HepG2 (cell line): ENCODE data around the gene MXRA8. TPM values are rescaled to one million over a fixed set of nuclear protein-coding genes. Genes with fewer than 3 reads are reported as not detected.

Source experiments
- ATAC-seq: fragments of 200-7000 bp; cut with Tn5 transposase; 3 replicates; pipeline ENCODE4 v1.9.1; 2020; ENCODE audit warnings: mild to moderate bottlenecking, moderate library complexity
- BruUV-seq: library from RNA; stranded (reverse); fragments of 400-500 nt; replicated peaks from 2 replicates; lab custom pipeline; 2021; lab: Mats Ljungman, UMichigan
- CTCF ChIA-PET: fragments of 300-600 bp; formaldehyde crosslinking; extraction: SDS; loops from one replicate; lab custom pipeline; 2021; ENCODE audit warnings: low total read pairs, inconsistent platforms, low intra/inter-chr PET ratio; lab: Yijun Ruan, JAX
- POLR2A ChIA-PET: fragments of 350-600 bp; sonication (Branson Sonifier 250); formaldehyde crosslinking; loops from one replicate; lab custom pipeline; 2020; ENCODE audit warnings: antibody characterized with exemption, inconsistent platforms; lab: Yijun Ruan, JAX
- DNase-seq: peaks from one replicate; pipeline ENCODE4 v3.0.0-alpha.2; 2015; ENCODE audit warnings: low spot score
- FAIRE-seq: peaks from 3 replicates; lab custom pipeline; 2011; peaks lifted over from hg19 to GRCh38; lab: Jason Lieb, UNC
- H2AFZ ChIP-seq: one replicate; pipeline ENCODE4 v1.6.1; 2011; ENCODE audit warnings: low read length, inconsistent platforms
- H3K27ac ChIP-seq: fragments of 300-600 bp; 3 replicates; pipeline ENCODE4 v1.8.0; 2011; ENCODE audit warnings: mixed run types, mild to moderate bottlenecking, mixed read lengths, low read length, inconsistent platforms; ENCODE audit not compliant: insufficient read depth; ENCODE audit errors: extremely low read length
- H3K27me3 ChIP-seq, 2 experiments: fragments of 200-600 bp in 1 of 2; 2 replicates in 1 of 2; 3 replicates in 1 of 2; pipeline versions ENCODE4 v1.6.0 to v1.8.0; 2011; ENCODE audit warnings: low read length in 2 of 2, mild to moderate bottlenecking in 2 of 2, moderate library complexity in 2 of 2, inconsistent platforms in 1 of 2; ENCODE audit not compliant: insufficient read depth in 2 of 2, control insufficient read depth in 1 of 2
- H3K36me3 ChIP-seq, 2 experiments: fragments of 200-600 bp in 1 of 2; replicated peaks in 1 of 2; 2 replicates in 1 of 2; 3 replicates in 1 of 2; pipeline versions ENCODE4 v1.5.1 to v1.8.0; 2011; ENCODE audit warnings: low read length in 2 of 2, inconsistent platforms in 1 of 2; ENCODE audit not compliant: insufficient read depth in 2 of 2, control insufficient read depth in 1 of 2
- H3K4me1 ChIP-seq: 2 replicates; pipeline ENCODE4 v1.5.1; 2012; ENCODE audit warnings: low read length, inconsistent platforms; ENCODE audit not compliant: insufficient read depth
- H3K4me2 ChIP-seq: 2 replicates; pipeline ENCODE4 v1.6.0; 2011; ENCODE audit warnings: low read depth, low read length, inconsistent platforms
- H3K4me3 ChIP-seq, 3 experiments: fragments of 200-600 bp in 1 of 3; sonication (generic), shearing (Covaris generic) in 1 of 3; replicated peaks in 1 of 3; 2 replicates each; pipeline ENCODE4 v1.5.1; 2011 to 2016; ENCODE audit warnings: low read length in 3 of 3, inconsistent platforms in 2 of 3, low read depth in 2 of 3, mild to moderate bottlenecking in 2 of 3, control low read depth in 1 of 3, mixed read lengths in 1 of 3; ENCODE audit not compliant: insufficient read depth in 1 of 3
- H3K79me2 ChIP-seq: one replicate; pipeline ENCODE4 v1.6.1; 2011; ENCODE audit warnings: low read length, inconsistent platforms; ENCODE audit not compliant: insufficient read depth
- H3K9ac ChIP-seq: 2 replicates; pipeline ENCODE4 v1.6.0; 2011; ENCODE audit warnings: mild to moderate bottlenecking, low read depth, low read length, inconsistent platforms; ENCODE audit not compliant: insufficient read depth
- H3K9me3 ChIP-seq: 2 replicates; pipeline ENCODE4 v1.5.1; 2012; ENCODE audit warnings: mild to moderate bottlenecking, low read length
- H4K20me1 ChIP-seq: 2 replicates; pipeline ENCODE4 v1.6.0; 2011; ENCODE audit warnings: inconsistent platforms, mild to moderate bottlenecking, low read length, moderate library complexity; ENCODE audit not compliant: insufficient read depth
- ATF7 ChIP-seq, 2 experiments: fragments of 450-650 bp in 1 of 2; sonication (generic) in 1 of 2; formaldehyde crosslinking in 1 of 2; IDR thresholded peaks; 2 replicates each; pipeline versions ENCODE4 v1.4.0 to v1.6.1; 2016 to 2020; ENCODE audit warnings: antibody characterized with exemption in 1 of 2, mild to moderate bottlenecking in 1 of 2, missing genetic modification reagents in 1 of 2
- EED ChIP-seq: sonication (generic); formaldehyde crosslinking; IDR thresholded peaks from 2 replicates; pipeline ENCODE4 v1.5.0; 2020; ENCODE audit warnings: mild to moderate bottlenecking, missing genetic modification reagents
- MAFF ChIP-seq: IDR thresholded peaks from 2 replicates; pipeline ENCODE4 v1.6.1; 2011; ENCODE audit warnings: low read depth, low read length, improper control_type of control experiment
- MED13 ChIP-seq: sonication (generic); formaldehyde crosslinking; IDR thresholded peaks from 2 replicates; pipeline ENCODE4 v1.5.0; 2020; ENCODE audit warnings: missing genetic modification reagents
- NFKB2 ChIP-seq: sonication (generic); formaldehyde crosslinking; IDR thresholded peaks from 2 replicates; pipeline ENCODE4 v1.4.0; 2020; ENCODE audit warnings: missing genetic modification reagents, borderline replicate concordance
- NRL ChIP-seq: sonication (generic); formaldehyde crosslinking; IDR thresholded peaks from 2 replicates; pipeline ENCODE4 v1.5.0; 2020; ENCODE audit warnings: missing genetic modification reagents, mild to moderate bottlenecking, moderate library complexity, borderline replicate concordance
- RBM39 ChIP-seq: fragments of 200-400 bp; formaldehyde crosslinking; IDR thresholded peaks from one replicate; pipeline ENCODE4 v1.6.1; 2018; ENCODE audit warnings: antibody characterized with exemption, mild to moderate bottlenecking, low read depth, low read length; ENCODE audit not compliant: poor library complexity, severe bottlenecking
- SALL1 ChIP-seq: sonication (generic); formaldehyde crosslinking; IDR thresholded peaks from 2 replicates; pipeline ENCODE4 v1.8.0; 2022; ENCODE audit warnings: mild to moderate bottlenecking, missing genetic modification reagents
- SMC3 ChIP-seq: IDR thresholded peaks from 2 replicates; pipeline ENCODE4 v1.6.1; 2011; ENCODE audit warnings: low read length, improper control_type of control experiment
- SRY ChIP-seq: sonication (generic); formaldehyde crosslinking; IDR thresholded peaks from 2 replicates; pipeline ENCODE4 v1.8.0; 2022; ENCODE audit warnings: mild to moderate bottlenecking, missing genetic modification reagents
- STAG1 ChIP-seq: sonication (generic); formaldehyde crosslinking; IDR thresholded peaks from 2 replicates; pipeline ENCODE4 v1.4.0; 2020; ENCODE audit warnings: missing genetic modification reagents
- TEAD2 ChIP-seq: sonication (generic); formaldehyde crosslinking; IDR thresholded peaks from 2 replicates; pipeline ENCODE4 v1.9.0; 2021; ENCODE audit warnings: missing genetic modification reagents
- YEATS4 ChIP-seq: sonication (generic); formaldehyde crosslinking; IDR thresholded peaks from 2 replicates; pipeline ENCODE4 v1.4.0; 2020; ENCODE audit warnings: missing genetic modification reagents, borderline replicate concordance
- ZFP37 ChIP-seq: sonication (generic); formaldehyde crosslinking; IDR thresholded peaks from 2 replicates; pipeline ENCODE4 v1.4.0; 2020; ENCODE audit warnings: missing genetic modification reagents, borderline replicate concordance
- ZFP41 ChIP-seq: sonication (generic); formaldehyde crosslinking; IDR thresholded peaks from 2 replicates; pipeline ENCODE4 v1.4.0; 2020; ENCODE audit warnings: mild to moderate bottlenecking, missing genetic modification reagents, borderline replicate concordance
- ZNF510 ChIP-seq: sonication (generic); formaldehyde crosslinking; IDR thresholded peaks from 2 replicates; pipeline ENCODE4 v1.4.0; 2020; ENCODE audit warnings: low read depth, mild to moderate bottlenecking, missing genetic modification reagents
- ZNF558 ChIP-seq: sonication (generic); formaldehyde crosslinking; IDR thresholded peaks from 2 replicates; pipeline ENCODE4 v1.9.0; 2022; ENCODE audit warnings: mild to moderate bottlenecking, missing genetic modification reagents, borderline replicate concordance
- ZNF691 ChIP-seq: sonication (generic); formaldehyde crosslinking; IDR thresholded peaks from 2 replicates; pipeline ENCODE4 v1.4.0; 2020; ENCODE audit warnings: missing genetic modification reagents, low read depth, mild to moderate bottlenecking, borderline replicate concordance
- ZNF792 ChIP-seq: IDR thresholded peaks from 2 replicates; pipeline ENCODE4 v1.6.1; 2016
- ZSCAN21 ChIP-seq: sonication (generic); formaldehyde crosslinking; IDR thresholded peaks from 2 replicates; pipeline ENCODE4 v1.8.0; 2022; ENCODE audit warnings: mild to moderate bottlenecking, missing genetic modification reagents, moderate library complexity, borderline replicate concordance
- WGBS: methylation state at CpG from one replicate; pipeline ENCODE4 v1.1.6; 2017; ENCODE audit warnings: low lambda C conversion rate; 5-methylcytosine and 5-hydroxymethylcytosine counted together
- in situ Hi-C: cut with HindIII; loops from 2 replicates; pipeline ENCODE4 v1.10.0; 2017; ENCODE audit warnings: low pct_unique_long_range_greater_than_20kb; ENCODE audit not compliant: extremely low pct_ligation_motif_present
- intact Hi-C: fragments of 100-400 bp; cut with micrococcal nuclease; formaldehyde crosslinking; loops from one replicate; pipeline ENCODE4 v1.10.0; 2022; ENCODE audit not compliant: unreplicated experiment
- polyA plus RNA-seq, 8 experiments: library from polyadenylated mRNA; depleted of rRNA in 3 of 8; stranded (reverse) in 7 of 8; unstranded in 1 of 8; fragments of >200 nt; fragmentation: Illumina TruSeq in 4 of 8; extraction: Trizol in 4 of 8; gene quantifications; 2 replicates each; pipeline versions ENCODE4 v1.2.1 to v1.2.3, GENCODE V29; 2011 to 2016; ENCODE audit warnings: low read depth in 4 of 8, missing spikeins in 1 of 8, mixed read lengths in 1 of 8; ENCODE audit not compliant: insufficient read depth in 1 of 8
- total RNA-seq, 5 experiments: library from RNA; depleted of rRNA; stranded (reverse); fragments of >200 nt; fragmentation: Illumina TruSeq; extraction: Trizol; gene quantifications; 2 replicates each; pipeline ENCODE4 v1.2.3, GENCODE V29; 2016; ENCODE audit warnings: low read depth in 1 of 5
- TF ChIP-seq, protein P1 (sequence below): IDR thresholded peaks from 2 replicates; pipeline ENCODE4 v1.6.1; 2016; ENCODE audit warnings: missing compliant biosample characterization, missing genetic modification reagents, borderline replicate concordance

The MXRA8 gene
- total and polyA plus RNA-seq, 2 of the 13 experiments (the other 11 are each of a cell fraction or from before 2014, with no cell fraction given), result 19.8 to 44.8 TPM

DNA sequence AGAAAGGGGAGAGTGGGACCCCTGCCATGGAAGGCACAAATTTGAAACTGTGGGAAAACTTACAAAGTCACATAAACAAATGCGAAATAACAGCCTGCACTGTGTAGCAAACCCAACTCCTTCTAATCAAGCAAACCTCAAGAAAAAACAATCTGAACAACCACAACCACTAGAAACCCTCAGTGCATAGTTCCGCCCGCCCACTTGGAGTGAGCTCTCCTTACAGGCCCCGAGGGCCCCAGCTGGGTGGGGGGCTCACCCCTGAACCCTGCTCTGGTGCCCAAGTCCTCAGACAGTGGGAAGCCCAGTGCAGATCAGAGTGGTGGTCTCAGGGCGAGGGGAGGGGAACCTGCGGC lies 931 bp upstream of the MXRA8 start (continued):
- no peak for TF ChIP-seq ZNF792 (CRISPR knock-in tag)

- FAIRE-seq (no peak), ATAC-seq (peak; percentile 6), DNase-seq (no peak)
- no peaks in the 10 kb centered on the region for H3K9me3 ChIP-seq
- no peaks in the 10 kb centered on the region for H3K36me3 ChIP-seq
- no peaks in the 10 kb centered on the region for H3K27me3 ChIP-seq
- peak overlapping the region; percentile 88 for H3K27ac ChIP-seq
- ChIA-PET POLR2A (interaction anchor here (0.6 to 4.0 kb wide), 6 partner anchors 10 to 49 kb away, joined by 3 to 38 read pairs (median 10); partner anchors contain the start of genes AURKAIP1, CCNL2, DVL1 and MRPL20), CTCF (no interaction called here)
- peaks cover 57% of the 10 kb centered on the region for H3K4me1 ChIP-seq
- in situ Hi-C loops, result no loop called here
- H3K4me2 ChIP-seq, result peak overlapping the region; percentile 92
- H3K79me2 ChIP-seq, result peaks cover 4% of the 10 kb centered on the region
- peak overlapping the region; percentile 69 to 74 (median 71) for H3K4me3 ChIP-seq
- H2AFZ ChIP-seq, result no peak overlapping the region
- H4K20me1 ChIP-seq, result no peaks in the 10 kb centered on the region
- intact Hi-C loops, result no loop called here
- WGBS, result 27% methylated on average over 3 of the region's 18 CpGs
- peak overlapping the region; percentile 80 for H3K9ac ChIP-seq
- TSS peak; percentile 79 for BruUV-seq
- TF ChIP-seq ZSCAN21, result peak; percentile 24; the same call in 1 of the 2 replicates
- TF ChIP-seq ZNF558, result peak; percentile 35; the same call in 1 of the 2 replicates
- TF ChIP-seq YEATS4, result 0 out of 2 replicates have a peak, but pooled peaks have one; percentile 13
- no peak for TF ChIP-seq MED13 (CRISPR knock-in tag)
- no peak for TF ChIP-seq ZNF691 (CRISPR knock-in tag)
- no peak for TF ChIP-seq ZFP37 (CRISPR knock-in tag)
- TF ChIP-seq NFKB2, result peak; percentile 37; the same call in 1 of the 2 replicates
- 0 out of 2 replicates have a peak, but pooled peaks have one; percentile 12 for TF ChIP-seq ZNF510 (CRISPR knock-in tag)
- no peak for TF ChIP-seq SMC3
- TF ChIP-seq, protein P1, sequence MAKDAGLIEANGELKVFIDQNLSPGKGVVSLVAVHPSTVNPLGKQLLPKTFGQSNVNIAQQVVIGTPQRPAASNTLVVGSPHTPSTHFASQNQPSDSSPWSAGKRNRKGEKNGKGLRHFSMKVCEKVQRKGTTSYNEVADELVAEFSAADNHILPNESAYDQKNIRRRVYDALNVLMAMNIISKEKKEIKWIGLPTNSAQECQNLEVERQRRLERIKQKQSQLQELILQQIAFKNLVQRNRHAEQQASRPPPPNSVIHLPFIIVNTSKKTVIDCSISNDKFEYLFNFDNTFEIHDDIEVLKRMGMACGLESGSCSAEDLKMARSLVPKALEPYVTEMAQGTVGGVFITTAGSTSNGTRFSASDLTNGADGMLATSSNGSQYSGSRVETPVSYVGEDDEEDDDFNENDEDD (CRISPR knock-in tag), result no peak
- 0 out of 2 replicates have a peak, but pooled peaks have one; percentile 26 for TF ChIP-seq SRY (CRISPR knock-in tag)
- TF ChIP-seq MAFF, result peak; percentile 47; the same call in 1 of the 2 replicates
- no peak for TF ChIP-seq STAG1 (CRISPR knock-in tag)
- 0 out of 2 replicates have a peak, but pooled peaks have one; percentile 36 for TF ChIP-seq NRL
- TF ChIP-seq ATF7 (IDR thresholded peaks at IDR 0.05), result no peak
- no peak; the same call in 1 of the 2 replicates for TF ChIP-seq ATF7 (CRISPR knock-in tag; IDR thresholded peaks at IDR 0.05)
- no peak; the same call in 1 of the 2 replicates for TF ChIP-seq ZFP41 (CRISPR knock-in tag)
- 0 out of 2 replicates have a peak, but pooled peaks have one; percentile 26 for TF ChIP-seq EED (CRISPR knock-in tag)
- peak; percentile 26 for TF ChIP-seq RBM39
- TF ChIP-seq TEAD2 (CRISPR knock-in tag), result no peak
- no peak for TF ChIP-seq SALL1 (CRISPR knock-in tag)
Measured at GRCh38 chr1:1357871-1358432, 403 bp downstream of the MXRA8 start.
